B cell (primary cell): Measurements from ENCODE around the gene CRYZ. TPM values are rescaled to one million over a fixed set of nuclear protein-coding genes. Genes with fewer than 3 reads are reported as not detected.

Source experiments
- ATAC-seq: fragments of 200-7000 bp; cut with Tn5 transposase; one replicate; pipeline ENCODE4 v1.10.0; 2021; ENCODE audit warnings: low read depth, mild to moderate bottlenecking, moderate number of reproducible peaks, moderate library complexity
- CTCF ChIA-PET: fragments of 350-600 bp; sonication (Branson Sonifier 250); formaldehyde crosslinking; loops from one replicate; lab custom pipeline; 2021; ENCODE audit warnings: antibody characterized with exemption, inconsistent platforms; lab: Charles Lee
- POLR2A ChIA-PET: fragments of 350-600 bp; sonication (Branson Sonifier 250); formaldehyde crosslinking; loops from one replicate; lab custom pipeline; 2021; ENCODE audit warnings: antibody characterized with exemption; lab: Charles Lee
- DNase-seq: peaks from one replicate; pipeline ENCODE4 v3.0.0; 2013
- H2AFZ ChIP-seq: 2 replicates; pipeline ENCODE4 v1.6.1; 2012; ENCODE audit warnings: mild to moderate bottlenecking, low read depth, low read length; ENCODE audit not compliant: insufficient read depth, poor library complexity, severe bottlenecking
- H3K27ac ChIP-seq, 2 donors: 1 replicate in 1 of 2; 2 replicates in 1 of 2; pipeline ENCODE4 v1.5.1; 2012 to 2013; ENCODE audit warnings: low read length in 2 of 2, mild to moderate bottlenecking in 2 of 2, moderate library complexity in 1 of 2
- H3K27me3 ChIP-seq, 4 experiments: fragments of 200-600 bp in 1 of 4; sonication (generic) in 1 of 4; replicated peaks in 1 of 4; 1 replicate in 2 of 4; 2 replicates in 2 of 4; pipeline versions ENCODE4 v1.6.1 to v1.7.0; 2013 to 2016; ENCODE audit warnings: low read length in 3 of 4, mild to moderate bottlenecking in 2 of 4, mixed read lengths in 1 of 4, moderate library complexity in 1 of 4; ENCODE audit not compliant: insufficient read depth in 4 of 4, control insufficient read depth in 3 of 4; ENCODE audit errors: control extremely low read depth in 1 of 4
- H3K36me3 ChIP-seq, 2 experiments: replicated peaks in 1 of 2; 1 replicate in 1 of 2; 2 replicates in 1 of 2; pipeline versions ENCODE4 v1.6.1 to v1.7.1; 2013; ENCODE audit warnings: low read length in 1 of 2; ENCODE audit not compliant: insufficient read depth in 2 of 2, control insufficient read depth in 1 of 2; ENCODE audit errors: control extremely low read depth in 1 of 2, extremely low read depth in 1 of 2
- H3K4me1 ChIP-seq, 2 donors: fragments of 200-600 bp in 1 of 2; sonication (generic) in 1 of 2; 1 replicate in 1 of 2; 2 replicates in 1 of 2; pipeline versions ENCODE4 v1.5.1 to v1.6.1; 2013 to 2017; ENCODE audit warnings: low read length in 2 of 2; ENCODE audit not compliant: control insufficient read depth in 2 of 2, insufficient read depth in 2 of 2
- H3K4me2 ChIP-seq: replicated peaks from 2 replicates; pipeline ENCODE3; 2012; ENCODE audit warnings: mild to moderate bottlenecking, low read depth, low read length; ENCODE audit not compliant: poor library complexity, severe bottlenecking
- H3K4me3 ChIP-seq, 5 experiments: fragments of 200-600 bp in 1 of 5; sonication (generic) in 1 of 5; 1 replicate in 3 of 5; 2 replicates in 2 of 5; pipeline versions ENCODE4 v1.5.1 to v1.7.0; 2011 to 2016; ENCODE audit warnings: low read length in 4 of 5, mild to moderate bottlenecking in 4 of 5, low read depth in 2 of 5, control low read depth in 1 of 5, moderate library complexity in 1 of 5; ENCODE audit not compliant: insufficient read depth in 1 of 5; ENCODE audit errors: control extremely low read depth in 1 of 5, extremely low read depth in 1 of 5
- H3K79me2 ChIP-seq: fragments of 200-600 bp; sonication (generic); one replicate; pipeline ENCODE4 v1.6.0; 2016; ENCODE audit warnings: low read length; ENCODE audit not compliant: control insufficient read depth, insufficient read depth
- H3K9ac ChIP-seq: fragments of 200-600 bp; sonication (generic); 2 replicates; pipeline ENCODE4 v1.6.1; 2017; ENCODE audit warnings: mild to moderate bottlenecking, low read length, moderate library complexity
- H3K9me3 ChIP-seq, 3 donors: one replicate each; pipeline versions ENCODE4 v1.6.1 to v1.7.1; 2013; ENCODE audit warnings: low read length in 2 of 3; ENCODE audit not compliant: control insufficient read depth in 2 of 3, insufficient read depth in 1 of 3; ENCODE audit errors: control extremely low read depth in 1 of 3
- H4K20me1 ChIP-seq: 2 replicates; pipeline ENCODE4 v1.6.0; 2012; ENCODE audit warnings: mild to moderate bottlenecking, low read length; ENCODE audit not compliant: insufficient read depth, control insufficient read depth, poor library complexity, severe bottlenecking
- H3K27ac Mint-ChIP-seq: one replicate; pipeline ENCODE4 v1.8.0; 2021; ENCODE audit warnings: mixed read lengths
- H3K27me3 Mint-ChIP-seq: one replicate; pipeline ENCODE4 v1.8.0; 2021; ENCODE audit warnings: mixed read lengths
- H3K4me1 Mint-ChIP-seq: one replicate; pipeline ENCODE4 v1.8.0; 2021; ENCODE audit warnings: mixed read lengths
- H3K4me3 Mint-ChIP-seq: one replicate; pipeline ENCODE4 v1.8.0; 2021; ENCODE audit warnings: mixed read lengths
- H3K9me3 Mint-ChIP-seq: one replicate; pipeline ENCODE4 v1.8.0; 2022; ENCODE audit warnings: mixed read lengths; ENCODE audit not compliant: insufficient read depth
- CTCF ChIP-seq: fragments of 200-600 bp; IDR thresholded peaks from one replicate; pipeline ENCODE4 v1.8.0; 2022; ENCODE audit warnings: antibody characterized with exemption, mild to moderate bottlenecking
- EZH2 ChIP-seq: IDR thresholded peaks from 2 replicates; pipeline ENCODE4 v1.6.1; 2012; ENCODE audit warnings: borderline replicate concordance, low read depth, mild to moderate bottlenecking, moderate library complexity, low read length; ENCODE audit not compliant: insufficient read depth, poor library complexity, severe bottlenecking
- whole genome bisulfite sequencing: methylation state at CpG from one replicate; pipeline ENCODE4 v1.1.5; 2013; ENCODE audit warnings: missing lambda C conversion rate; ENCODE audit not compliant: insufficient coverage; 5-methylcytosine and 5-hydroxymethylcytosine counted together
- intact Hi-C: fragments of 100-400 bp; cut with micrococcal nuclease; formaldehyde crosslinking; loops from one replicate; pipeline ENCODE4 v1.10.0; 2022
- polyA plus RNA-seq: library from polyadenylated mRNA; depleted of rRNA; stranded (reverse); fragments of >200 nt; gene quantifications from 2 replicates; pipeline ENCODE4 v1.2.3, GENCODE V29; 2012
- total RNA-seq, 2 donors: library from RNA; stranded (reverse); fragments of 120-200 nt in 1 of 2; gene quantifications; 1 replicate in 1 of 2; 2 replicates in 1 of 2; pipeline versions ENCODE4 v1.2.3 to v1.2.4, GENCODE V29; 2013 to 2022

The CRYZ gene
- total and polyA plus RNA-seq, 2 donors (not counting 1 experiment from before 2014, with no cell fraction given) = 11.1 to 21.7 TPM

DNA sequence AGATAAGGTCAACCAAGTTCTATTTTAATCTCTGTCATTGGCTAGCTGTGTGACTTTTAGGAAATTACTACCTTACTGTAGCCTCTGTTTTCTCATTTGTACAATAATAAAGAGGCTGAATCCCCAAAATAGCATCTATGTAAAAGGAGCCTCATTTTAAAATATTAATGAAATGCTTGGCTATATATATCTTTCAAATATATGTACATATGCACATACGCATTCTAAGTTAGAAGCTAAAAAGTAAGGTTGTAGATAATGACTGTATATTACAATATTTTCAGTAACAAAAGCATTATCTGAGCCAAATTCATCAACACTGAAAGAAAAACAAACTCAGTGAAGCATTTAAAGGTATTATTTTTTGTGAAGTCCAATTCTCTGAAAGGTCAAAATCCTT lies 44.7 kb upstream of the CRYZ start:
- ATAC-seq (no peak), DNase-seq (no peak)
- Mint-ChIP-seq H3K4me1 (no peaks in the 10 kb centered on the region), H3K27me3 (peaks cover 4% of the 10 kb centered on the region), H3K9me3 (no peaks in the 10 kb centered on the region), H3K4me3 (no peak overlapping the region), H3K27ac (no peak overlapping the region)
- no peak overlapping the region for H2AFZ ChIP-seq
- no peaks in the 10 kb centered on the region for H3K79me2 ChIP-seq
- H3K4me2 ChIP-seq = no peak overlapping the region
- intact Hi-C loops = no loop called here
- no peaks in the 10 kb centered on the region for H3K9me3 ChIP-seq
- no peak overlapping the region for H3K27ac ChIP-seq
- no peak overlapping the region for H3K9ac ChIP-seq
- TF ChIP-seq EZH2 (no peak), CTCF (no peak)
- ChIA-PET CTCF (no interaction called here), POLR2A (no interaction called here)
- H3K27me3 ChIP-seq = peaks cover 0 to 6% (median 0%) of the 10 kb centered on the region in 4 experiments
- WGBS = no CpG with 5 or more reads among the region's 1 CpG
- no peak overlapping the region for H3K4me3 ChIP-seq
- H3K4me1 ChIP-seq = no peaks in the 10 kb centered on the region
- no peaks in the 10 kb centered on the region for H3K36me3 ChIP-seq
- no peaks in the 10 kb centered on the region for H4K20me1 ChIP-seq

DNA sequence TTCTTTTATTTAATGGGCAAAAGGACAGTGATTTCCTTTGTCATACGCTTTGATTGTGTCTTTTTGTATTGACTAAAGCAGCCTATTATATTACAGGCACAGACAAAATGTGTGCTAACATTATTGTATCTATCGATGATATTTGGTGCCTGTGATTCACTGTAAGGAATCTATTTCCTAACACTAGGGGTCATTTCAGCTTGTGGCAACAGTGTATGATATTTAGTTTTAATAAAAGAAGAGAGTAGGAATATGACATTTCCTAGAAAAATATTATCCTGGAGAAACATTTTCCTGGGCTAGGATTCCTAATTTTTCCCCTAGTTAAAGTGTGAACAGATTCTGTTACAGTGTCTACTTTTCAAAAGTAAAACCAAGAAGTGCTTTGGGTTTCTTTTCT lies 42.9 kb upstream of the CRYZ start:
- H3K27ac Mint-ChIP-seq = no peak overlapping the region
- H3K4me3 Mint-ChIP-seq = no peak overlapping the region
- Histone ChIP-seq H3K36me3 (no peaks in the 10 kb centered on the region), H4K20me1 (no peaks in the 10 kb centered on the region), H3K4me1 (no peaks in the 10 kb centered on the region), H3K27me3 (peaks cover 0 to 6% (median 0%) of the 10 kb centered on the region in 4 experiments), H3K79me2 (no peaks in the 10 kb centered on the region), H3K9me3 (no peaks in the 10 kb centered on the region), H3K9ac (no peak overlapping the region), H3K4me2 (no peak overlapping the region), H3K4me3 (no peak overlapping the region), H2AFZ (no peak overlapping the region), H3K27ac (no peak overlapping the region)
- H3K27me3 Mint-ChIP-seq = peaks cover 8% of the 10 kb centered on the region
- peaks cover 2% of the 10 kb centered on the region for H3K4me1 Mint-ChIP-seq
- intact Hi-C loops = no loop called here
- CTCF ChIA-PET = interaction anchor here (1.6 kb wide), 1 partner anchor 427 kb away, joined by 4 read pairs; no protein-coding TSS in a partner anchor
- ATAC-seq (no peak), DNase-seq (no peak)
- no peak for TF ChIP-seq CTCF
- no peak for TF ChIP-seq EZH2
- WGBS = no CpG with 5 or more reads among the region's 2 CpGs
- H3K9me3 Mint-ChIP-seq = no peaks in the 10 kb centered on the region
- POLR2A ChIA-PET = no interaction called here
